K562 (cell line): ENCODE measurements around the gene ADD2. TPM values are rescaled to one million over a fixed set of nuclear protein-coding genes. Genes with fewer than 3 reads are reported as not detected.

Source experiments
- ATAC-seq: fragments of 200-7000 bp; cut with Tn5 transposase; 3 replicates; pipeline ENCODE4 v1.9.1; 2020; ENCODE audit warnings: moderate library complexity
- BruUV-seq: library from RNA; stranded (reverse); fragments of 400-500 nt; replicated peaks from 2 replicates; lab custom pipeline; 2021; lab: Mats Ljungman, UMichigan
- CTCF ChIA-PET: fragments of 300-600 bp; formaldehyde crosslinking; extraction: SDS; loops from one replicate; lab custom pipeline; 2021; ENCODE audit warnings: low intra/inter-chr PET ratio; lab: Yijun Ruan, JAX
- POLR2A ChIA-PET: fragments of 300-600, 350-650 bp; sonication (Branson Sonifier 250); formaldehyde crosslinking; extraction: SDS; loops from one replicate; lab custom pipeline; 2021; ENCODE audit warnings: antibody characterized with exemption, inconsistent platforms; lab: Yijun Ruan, JAX
- DNase-seq, 4 experiments: peaks; one replicate each; pipeline versions ENCODE4 v3.0.0 to v3.0.0-alpha.2; 2011 to 2018; ENCODE audit warnings: low spot score in 3 of 4, mixed read lengths in 3 of 4; ENCODE audit errors: extremely low read depth in 1 of 4
- FAIRE-seq: peaks from 2 replicates; lab custom pipeline; 2011; peaks lifted over from hg19 to GRCh38; lab: Jason Lieb, UNC
- H2AFZ ChIP-seq: 2 replicates; pipeline ENCODE4 v1.6.0; 2011; ENCODE audit warnings: low read depth, low read length, control low read depth, inconsistent platforms
- H3K27ac ChIP-seq: fragments of 200-600 bp; 3 replicates; pipeline ENCODE4 v1.8.0; 2011; ENCODE audit warnings: low read depth, mild to moderate bottlenecking, control low read depth, inconsistent platforms, low read length, moderate library complexity, mixed read lengths; ENCODE audit errors: extremely low read depth
- H3K27me3 ChIP-seq, 2 experiments: fragments of 300-600 bp in 1 of 2; 2 replicates in 1 of 2; 3 replicates in 1 of 2; pipeline versions ENCODE4 v1.6.0 to v1.8.0; 2011; ENCODE audit warnings: inconsistent platforms in 2 of 2, low read length in 2 of 2, mild to moderate bottlenecking in 1 of 2, mixed read lengths in 1 of 2, moderate library complexity in 1 of 2; ENCODE audit not compliant: control insufficient read depth in 2 of 2, insufficient read depth in 2 of 2
- H3K36me3 ChIP-seq: fragments of 300-600 bp; 3 replicates; pipeline ENCODE4 v1.8.0; 2011; ENCODE audit warnings: mild to moderate bottlenecking, low read length, inconsistent platforms; ENCODE audit not compliant: control insufficient read depth, insufficient read depth
- H3K4me1 ChIP-seq, 2 experiments: fragments of 200-600 bp in 1 of 2; replicated peaks in 1 of 2; 2 replicates in 1 of 2; 3 replicates in 1 of 2; pipeline versions ENCODE4 v1.5.1 to v1.8.0; 2011; ENCODE audit warnings: inconsistent platforms in 2 of 2, low read length in 2 of 2, mild to moderate bottlenecking in 1 of 2, mixed read lengths in 1 of 2, moderate library complexity in 1 of 2; ENCODE audit not compliant: control insufficient read depth in 2 of 2, insufficient read depth in 2 of 2
- H3K4me2 ChIP-seq: 2 replicates; pipeline ENCODE4 v1.6.1; 2011; ENCODE audit warnings: low read length, control low read depth, inconsistent platforms, mixed read lengths; ENCODE audit not compliant: insufficient read depth
- H3K4me3 ChIP-seq: fragments of 200-600 bp; sonication (generic), shearing (Covaris generic); 2 replicates; pipeline ENCODE4 v1.5.1; 2016; ENCODE audit warnings: control low read depth, inconsistent platforms
- H3K79me2 ChIP-seq: fragments of 200-600 bp; 3 replicates; pipeline ENCODE4 v1.8.0; 2011; ENCODE audit warnings: low read length, inconsistent platforms; ENCODE audit not compliant: control insufficient read depth, insufficient read depth
- H3K9ac ChIP-seq, 2 experiments: 2 replicates each; pipeline versions ENCODE4 v1.6.0 to v1.6.1; 2011; ENCODE audit warnings: low read depth in 2 of 2, low read length in 2 of 2, control low read depth in 1 of 2, inconsistent platforms in 1 of 2, mild to moderate bottlenecking in 1 of 2, mixed read lengths in 1 of 2; ENCODE audit not compliant: insufficient read depth in 1 of 2
- H3K9me1 ChIP-seq: one replicate; pipeline ENCODE4 v1.6.0; 2011; ENCODE audit warnings: inconsistent platforms, mild to moderate bottlenecking, low read length, moderate library complexity; ENCODE audit not compliant: control insufficient read depth, insufficient read depth
- H3K9me3 ChIP-seq: replicated peaks from 2 replicates; pipeline ENCODE4 v1.5.1; 2011; ENCODE audit warnings: low read depth, low read length, inconsistent platforms; ENCODE audit not compliant: control insufficient read depth, insufficient read depth
- H4K20me1 ChIP-seq: replicated peaks from 2 replicates; pipeline ENCODE4 v1.6.1; 2011; ENCODE audit warnings: low read length, inconsistent platforms, mixed read lengths; ENCODE audit not compliant: control insufficient read depth, insufficient read depth
- BRD9 ChIP-seq: fragments of 450-650 bp; IDR thresholded peaks from 2 replicates; pipeline ENCODE4 v1.6.1; 2018; ENCODE audit warnings: low read depth; ENCODE audit not compliant: partially characterized antibody
- ELF2 ChIP-seq: fragments of 250-450 bp; sonication (Bioruptor Pico); IDR thresholded peaks from 2 replicates; pipeline ENCODE4 v1.5.0; 2021; ENCODE audit warnings: mild to moderate bottlenecking
- ETV1 ChIP-seq: fragments of 450-650 bp; conservative IDR thresholded peaks from 2 replicates; pipeline ENCODE4 v1.6.1; 2016; ENCODE audit warnings: missing genetic modification characterization, control low read depth, low read depth, missing compliant biosample characterization
- FOSL1 ChIP-seq: fragments of 200-800 bp; sonication (Bioruptor generic); conservative IDR thresholded peaks from 2 replicates; pipeline ENCODE4 v1.6.1; 2016; ENCODE audit warnings: missing genetic modification characterization, missing compliant biosample characterization
- GATAD2A ChIP-seq: fragments of 450-650 bp; IDR thresholded peaks from 2 replicates; pipeline ENCODE4 v1.6.1; 2017
- GATAD2B ChIP-seq: fragments of 450-650 bp; IDR thresholded peaks from 2 replicates; pipeline ENCODE4 v1.6.1; 2017; ENCODE audit warnings: mild to moderate bottlenecking, borderline replicate concordance
- KAT8 ChIP-seq: fragments of 450-650 bp; IDR thresholded peaks from 2 replicates; pipeline ENCODE4 v1.6.1; 2016; ENCODE audit warnings: low read depth, mild to moderate bottlenecking
- NR2C2 ChIP-seq, 2 experiments: fragments of 200-800 bp in 1 of 2; sonication (Bioruptor generic) in 1 of 2; sonication (generic) in 1 of 2; formaldehyde crosslinking in 1 of 2; IDR thresholded peaks; 2 replicates each; pipeline versions ENCODE4 v1.6.1 to v1.8.0; 2016 to 2022; ENCODE audit warnings: mild to moderate bottlenecking in 1 of 2, missing compliant biosample characterization in 1 of 2, missing genetic modification characterization in 1 of 2, missing genetic modification reagents in 1 of 2
- RB1 ChIP-seq: fragments of 450-650 bp; IDR thresholded peaks from 2 replicates; pipeline ENCODE4 v1.6.1; 2017; ENCODE audit warnings: low read depth, mild to moderate bottlenecking
- RBM17 ChIP-seq: fragments of 200-400 bp; formaldehyde crosslinking; IDR thresholded peaks from 2 replicates; pipeline ENCODE4 v1.6.1; 2017; ENCODE audit warnings: low read depth, mild to moderate bottlenecking, low read length, borderline replicate concordance
- SMAD3 ChIP-seq: fragments of 450-650 bp; formaldehyde crosslinking; conservative IDR thresholded peaks from 2 replicates; pipeline ENCODE4 v1.4.0; 2020; ENCODE audit warnings: mild to moderate bottlenecking
- SMARCA4 ChIP-seq: fragments of 450-650 bp; IDR thresholded peaks from 2 replicates; pipeline ENCODE4 v1.6.1; 2016
- SP1 ChIP-seq: sonication (generic); formaldehyde crosslinking; IDR thresholded peaks from 2 replicates; pipeline ENCODE4 v1.8.1; 2022; ENCODE audit warnings: mild to moderate bottlenecking, missing genetic modification reagents
- TRIM28 ChIP-seq: fragments of 450-650 bp; IDR thresholded peaks from 2 replicates; pipeline ENCODE4 v1.6.1; 2017
- ZNF23 ChIP-seq: fragments of 250-450 bp; sonication (Bioruptor Pico); IDR thresholded peaks from 2 replicates; pipeline ENCODE4 v1.4.0; 2020; ENCODE audit warnings: mild to moderate bottlenecking
- ZNF253 ChIP-seq: fragments of 250-450 bp; sonication (Bioruptor Pico); conservative IDR thresholded peaks from 2 replicates; pipeline ENCODE4 v1.6.1; 2021; ENCODE audit warnings: mild to moderate bottlenecking
- WGBS: fragments of 100-300 bp; shearing (Covaris generic); methylation state at CpG from one replicate; pipeline ENCODE4 v1.1.6; 2016; ENCODE audit warnings: low coverage, mixed read lengths; ENCODE audit not compliant: insufficient coverage; ENCODE audit errors: missing lambda C conversion rate; 5-methylcytosine and 5-hydroxymethylcytosine counted together
- in situ Hi-C: fragments of 300-500 bp; cut with MboI; formaldehyde crosslinking; loops from 4 replicates; pipeline ENCODE4 v1.15.0; 2018; ENCODE audit warnings: inconsistent platforms, mixed read lengths
- intact Hi-C: fragments of 100-400 bp; cut with micrococcal nuclease; formaldehyde crosslinking; loops from 2 replicates; pipeline ENCODE4 v1.14.2; 2022
- polyA plus RNA-seq, 8 experiments: library from polyadenylated mRNA; depleted of rRNA in 4 of 8; stranded (reverse) in 5 of 8; unstranded in 3 of 8; fragments of >200 nt; fragmentation: Nextera tagmentation in 2 of 8; fragmentation: Illumina TruSeq in 1 of 8; extraction: Ambion mirVana in 2 of 8; extraction: Trizol in 1 of 8; gene quantifications; 2 replicates each; pipeline versions ENCODE4 v1.2.1 to v1.2.3, GENCODE V29; 2011 to 2014; ENCODE audit warnings: inconsistent platforms in 1 of 8, missing spikeins in 1 of 8
- total RNA-seq, 7 experiments: library from RNA; depleted of rRNA in 6 of 7; stranded (reverse); fragments of >200 nt in 6 of 7; fragmentation: Illumina TruSeq in 2 of 7; extraction: Trizol in 2 of 7; gene quantifications; 2 replicates each; pipeline versions ENCODE4 v1.2.1 to v1.2.3, GENCODE V29; 2011 to 2021; ENCODE audit warnings: low replicate concordance in 1 of 7
- TF ChIP-seq, protein P1 (sequence below): sonication (generic); formaldehyde crosslinking; IDR thresholded peaks from 2 replicates; pipeline ENCODE4 v1.4.0; 2020; ENCODE audit warnings: mild to moderate bottlenecking, missing genetic modification reagents
- TF ChIP-seq, protein P2 (sequence below), 2 experiments: fragments of 450-650 bp; IDR thresholded peaks; 2 replicates each; pipeline ENCODE4 v1.6.1; 2018; ENCODE audit warnings: mild to moderate bottlenecking in 2 of 2, low read depth in 1 of 2; ENCODE audit not compliant: partially characterized antibody in 2 of 2

The ADD2 gene
- total and polyA plus RNA-seq, 9 of the 15 experiments (the other 6 are each of a cell fraction or from before 2014, with no cell fraction given) = 3.5 to 63.0 (median 36.2) TPM

DNA sequence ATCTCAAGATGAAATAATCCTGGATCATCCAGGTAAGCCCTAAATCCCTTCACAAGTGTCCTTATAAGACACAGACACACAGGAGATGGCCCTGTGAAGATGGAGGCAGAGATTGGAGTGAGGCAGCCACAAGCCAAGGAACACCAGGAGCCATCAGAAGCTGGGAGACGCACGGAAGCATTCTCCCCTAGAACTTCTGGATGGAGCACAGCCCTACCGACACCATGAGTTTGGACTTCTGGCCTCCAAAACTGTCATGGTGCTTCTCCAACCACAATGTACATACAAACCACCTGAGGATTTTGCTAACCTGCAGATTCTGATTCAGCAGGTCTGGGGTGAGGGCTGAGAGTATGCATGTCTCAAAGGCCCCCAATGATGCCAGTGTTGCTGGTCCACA, 42.5 kb downstream of the ADD2 start (continued):
- no peak for TF ChIP-seq SP1 (CRISPR knock-in tag)
- no peak for TF ChIP-seq SMARCA4
- no peak for TF ChIP-seq KAT8
- TF ChIP-seq RBM17 = no peak
- TF ChIP-seq GATAD2A = no peak
- TF ChIP-seq ELF2 = no peak
- TF ChIP-seq ETV1 (tag) = no peak
- TF ChIP-seq, protein P1, sequence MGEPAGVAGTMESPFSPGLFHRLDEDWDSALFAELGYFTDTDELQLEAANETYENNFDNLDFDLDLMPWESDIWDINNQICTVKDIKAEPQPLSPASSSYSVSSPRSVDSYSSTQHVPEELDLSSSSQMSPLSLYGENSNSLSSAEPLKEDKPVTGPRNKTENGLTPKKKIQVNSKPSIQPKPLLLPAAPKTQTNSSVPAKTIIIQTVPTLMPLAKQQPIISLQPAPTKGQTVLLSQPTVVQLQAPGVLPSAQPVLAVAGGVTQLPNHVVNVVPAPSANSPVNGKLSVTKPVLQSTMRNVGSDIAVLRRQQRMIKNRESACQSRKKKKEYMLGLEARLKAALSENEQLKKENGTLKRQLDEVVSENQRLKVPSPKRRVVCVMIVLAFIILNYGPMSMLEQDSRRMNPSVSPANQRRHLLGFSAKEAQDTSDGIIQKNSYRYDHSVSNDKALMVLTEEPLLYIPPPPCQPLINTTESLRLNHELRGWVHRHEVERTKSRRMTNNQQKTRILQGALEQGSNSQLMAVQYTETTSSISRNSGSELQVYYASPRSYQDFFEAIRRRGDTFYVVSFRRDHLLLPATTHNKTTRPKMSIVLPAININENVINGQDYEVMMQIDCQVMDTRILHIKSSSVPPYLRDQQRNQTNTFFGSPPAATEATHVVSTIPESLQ (CRISPR knock-in tag) = no peak
- TF ChIP-seq, all 486 proteins: peak for 0

DNA sequence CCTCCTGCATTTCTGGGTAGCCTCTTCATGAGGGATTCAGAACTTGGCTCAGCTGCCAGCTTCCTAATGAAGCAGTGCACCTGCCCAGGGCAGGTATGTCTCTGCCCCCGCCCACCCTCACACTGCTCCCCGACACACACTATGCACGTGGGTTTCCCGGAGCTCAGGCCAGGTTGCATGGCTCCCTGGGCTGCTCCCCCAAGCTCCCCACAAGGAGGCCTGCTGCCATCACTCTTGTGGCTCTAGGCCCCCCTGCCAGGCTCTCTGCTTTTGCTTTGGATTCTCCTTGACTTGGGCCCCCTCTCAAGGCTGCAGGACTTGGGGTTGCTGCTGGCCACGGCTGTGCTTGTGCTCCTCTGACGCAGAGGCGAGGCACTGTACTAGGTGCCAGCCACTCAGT, 43.6 kb downstream of the ADD2 start:
- peaks cover 18 to 22% of the 10 kb centered on the region in 2 experiments; a peak in 4 of 5 replicates for H3K4me1 ChIP-seq
- H3K79me2 ChIP-seq = no peaks in the 10 kb centered on the region
- in situ Hi-C loops (no loop called here), intact Hi-C loops (no loop called here)
- no peak overlapping the region for H3K4me3 ChIP-seq
- ChIA-PET POLR2A (interaction anchor here (1.2 kb wide), 1 partner anchor 10 kb away, joined by 3 read pairs; no protein-coding TSS in a partner anchor), CTCF (no interaction called here)
- no peak overlapping the region for H2AFZ ChIP-seq
- BruUV-seq = no TSS peak
- ATAC-seq (no peak), FAIRE-seq (no peak), DNase-seq (no peak)
- H3K27me3 ChIP-seq = no peaks in the 10 kb centered on the region
- no peak overlapping the region for H3K9ac ChIP-seq
- no peaks in the 10 kb centered on the region for H3K9me3 ChIP-seq
- H3K36me3 ChIP-seq = no peaks in the 10 kb centered on the region
- H3K9me1 ChIP-seq = no peaks in the 10 kb centered on the region
- H4K20me1 ChIP-seq = no peaks in the 10 kb centered on the region
- no peak overlapping the region for H3K27ac ChIP-seq
- H3K4me2 ChIP-seq = no peak overlapping the region
- WGBS = 73% methylated on average over 7 of the region's 7 CpGs
- TF ChIP-seq ZNF23 (CRISPR knock-in tag) = no peak
- TF ChIP-seq FOSL1 (tag) = no peak
- TF ChIP-seq GATAD2B = no peak
- no peak for TF ChIP-seq RB1
- no peak for TF ChIP-seq SMAD3 (CRISPR knock-in tag)
- no peak for TF ChIP-seq NR2C2 (CRISPR knock-in tag; IDR thresholded peaks at IDR 0.05)
- TF ChIP-seq NR2C2 (tag; IDR thresholded peaks at IDR 0.05) = no peak
- TF ChIP-seq BRD9 = no peak
- no peak for TF ChIP-seq TRIM28
- TF ChIP-seq ZNF253 (CRISPR knock-in tag) = no peak
- TF ChIP-seq, protein P2, sequence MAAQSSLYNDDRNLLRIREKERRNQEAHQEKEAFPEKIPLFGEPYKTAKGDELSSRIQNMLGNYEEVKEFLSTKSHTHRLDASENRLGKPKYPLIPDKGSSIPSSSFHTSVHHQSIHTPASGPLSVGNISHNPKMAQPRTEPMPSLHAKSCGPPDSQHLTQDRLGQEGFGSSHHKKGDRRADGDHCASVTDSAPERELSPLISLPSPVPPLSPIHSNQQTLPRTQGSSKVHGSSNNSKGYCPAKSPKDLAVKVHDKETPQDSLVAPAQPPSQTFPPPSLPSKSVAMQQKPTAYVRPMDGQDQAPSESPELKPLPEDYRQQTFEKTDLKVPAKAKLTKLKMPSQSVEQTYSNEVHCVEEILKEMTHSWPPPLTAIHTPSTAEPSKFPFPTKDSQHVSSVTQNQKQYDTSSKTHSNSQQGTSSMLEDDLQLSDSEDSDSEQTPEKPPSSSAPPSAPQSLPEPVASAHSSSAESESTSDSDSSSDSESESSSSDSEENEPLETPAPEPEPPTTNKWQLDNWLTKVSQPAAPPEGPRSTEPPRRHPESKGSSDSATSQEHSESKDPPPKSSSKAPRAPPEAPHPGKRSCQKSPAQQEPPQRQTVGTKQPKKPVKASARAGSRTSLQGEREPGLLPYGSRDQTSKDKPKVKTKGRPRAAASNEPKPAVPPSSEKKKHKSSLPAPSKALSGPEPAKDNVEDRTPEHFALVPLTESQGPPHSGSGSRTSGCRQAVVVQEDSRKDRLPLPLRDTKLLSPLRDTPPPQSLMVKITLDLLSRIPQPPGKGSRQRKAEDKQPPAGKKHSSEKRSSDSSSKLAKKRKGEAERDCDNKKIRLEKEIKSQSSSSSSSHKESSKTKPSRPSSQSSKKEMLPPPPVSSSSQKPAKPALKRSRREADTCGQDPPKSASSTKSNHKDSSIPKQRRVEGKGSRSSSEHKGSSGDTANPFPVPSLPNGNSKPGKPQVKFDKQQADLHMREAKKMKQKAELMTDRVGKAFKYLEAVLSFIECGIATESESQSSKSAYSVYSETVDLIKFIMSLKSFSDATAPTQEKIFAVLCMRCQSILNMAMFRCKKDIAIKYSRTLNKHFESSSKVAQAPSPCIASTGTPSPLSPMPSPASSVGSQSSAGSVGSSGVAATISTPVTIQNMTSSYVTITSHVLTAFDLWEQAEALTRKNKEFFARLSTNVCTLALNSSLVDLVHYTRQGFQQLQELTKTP (IDR thresholded peaks at IDR 0.05; ENCODE audit: low read depth in 1 of 2, partially characterized antibody in 2 of 2) = no peak
